Measurements from ENCODE around the gene TRMT6. TPM values are rescaled to one million over a fixed set of nuclear protein-coding genes. Genes with fewer than 3 reads are reported as not detected.

Gene TRMT6
- total RNA-seq, 1 donor from 2014 or later = 36.1 TPM

DNA sequence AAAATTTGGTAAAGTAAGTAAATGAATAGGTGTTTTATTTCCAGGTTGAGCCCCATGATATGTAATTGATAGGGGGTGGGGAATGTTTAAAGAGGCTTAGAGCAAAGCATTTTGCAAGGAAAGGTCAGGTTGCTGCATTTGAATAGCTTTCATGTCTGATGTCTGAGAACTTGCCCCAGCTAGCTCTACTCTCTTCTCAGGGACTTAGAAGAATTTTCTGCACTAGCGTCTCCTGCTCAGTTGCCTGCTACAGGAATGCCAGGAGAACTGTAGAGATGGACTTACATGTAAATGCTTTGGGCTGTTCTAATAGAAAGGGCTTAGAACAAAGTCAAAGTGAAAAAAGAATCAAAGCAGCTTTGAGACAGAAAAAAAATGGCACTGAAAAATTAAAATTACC is 35.5 kb downstream of the TRMT6 start:
- no peaks in the 10 kb centered on the region for H3K9me3 Mint-ChIP-seq
- H3K27me3 Mint-ChIP-seq (ENCODE audit: insufficient read depth) = peaks cover 40% of the 10 kb centered on the region
- intact Hi-C loops (cut with micrococcal nuclease) = no loop called here
- peaks cover 1% of the 10 kb centered on the region for H3K36me3 Mint-ChIP-seq (ENCODE audit: low read depth)
- no peak overlapping the region for H3K4me3 Mint-ChIP-seq
- no peak overlapping the region for H3K27ac Mint-ChIP-seq
- DNase-seq (ENCODE audit: low spot score) = no peak
- H3K4me1 Mint-ChIP-seq (ENCODE audit: low read depth) = peaks cover 19% of the 10 kb centered on the region

GRCh38 chr20:5913166-5913565 is 37.2 kb downstream of the TRMT6 start:
- Mint-ChIP-seq H3K4me3 (no peak overlapping the region), H3K36me3 (ENCODE audit: low read depth) (peaks cover 1% of the 10 kb centered on the region), H3K27me3 (ENCODE audit: insufficient read depth) (peaks cover 46% of the 10 kb centered on the region), H3K4me1 (ENCODE audit: low read depth) (peaks cover 7% of the 10 kb centered on the region), H3K9me3 (no peaks in the 10 kb centered on the region), H3K27ac (no peak overlapping the region)
- DNase-seq (ENCODE audit: low spot score) = no peak
- intact Hi-C loops (cut with micrococcal nuclease) = no loop called here

DNA sequence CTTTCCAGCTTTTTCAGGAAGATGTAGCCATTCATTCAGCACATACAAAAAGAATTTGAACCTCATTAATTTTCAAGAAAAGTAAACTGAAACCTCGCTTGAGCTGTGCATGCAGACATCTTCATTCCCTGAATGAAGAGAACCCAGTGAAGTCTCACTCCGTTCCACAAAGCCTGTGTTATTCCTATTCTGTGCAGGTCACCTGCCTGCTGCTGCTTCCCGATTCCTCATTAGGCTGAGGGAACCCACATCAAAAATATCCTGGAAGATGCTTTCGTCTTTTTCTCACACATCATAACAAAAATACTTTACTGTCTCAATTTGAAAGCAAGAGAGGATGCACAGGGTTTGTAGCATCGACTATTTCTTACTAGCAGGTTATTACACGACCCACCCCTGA is 40.1 kb downstream of the TRMT6 start:
- peaks cover 49% of the 10 kb centered on the region for H3K27me3 Mint-ChIP-seq (ENCODE audit: insufficient read depth)
- no peaks in the 10 kb centered on the region for H3K36me3 Mint-ChIP-seq (ENCODE audit: low read depth)
- H3K4me3 Mint-ChIP-seq = no peak overlapping the region
- intact Hi-C loops (cut with micrococcal nuclease) = no loop called here
- no peak for DNase-seq (ENCODE audit: low spot score)
- no peaks in the 10 kb centered on the region for H3K9me3 Mint-ChIP-seq
- peaks cover 7% of the 10 kb centered on the region for H3K4me1 Mint-ChIP-seq (ENCODE audit: low read depth)
- no peak overlapping the region for H3K27ac Mint-ChIP-seq

DNA sequence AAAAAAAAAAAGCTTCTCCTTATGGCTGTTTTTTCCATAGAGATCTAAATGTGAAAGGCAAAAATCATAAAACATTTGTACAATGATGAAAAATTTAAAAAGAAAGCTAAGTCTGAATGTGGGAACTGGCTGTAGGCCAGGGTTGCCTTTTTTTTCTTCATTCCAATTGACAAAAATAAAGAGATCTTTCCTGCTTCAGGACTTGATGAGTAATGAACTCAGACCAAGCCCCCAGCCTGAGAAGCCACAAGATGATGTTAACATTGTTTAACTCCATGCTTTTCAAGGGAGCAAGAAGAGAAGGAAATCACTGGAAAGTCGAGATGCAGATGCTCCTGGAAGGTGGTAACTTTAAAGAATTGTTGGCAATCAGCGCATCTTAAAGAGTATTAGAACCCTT is 41.4 kb downstream of the TRMT6 start:
- Mint-ChIP-seq H3K9me3 (no peaks in the 10 kb centered on the region), H3K27me3 (ENCODE audit: insufficient read depth) (peaks cover 44% of the 10 kb centered on the region)

DNA sequence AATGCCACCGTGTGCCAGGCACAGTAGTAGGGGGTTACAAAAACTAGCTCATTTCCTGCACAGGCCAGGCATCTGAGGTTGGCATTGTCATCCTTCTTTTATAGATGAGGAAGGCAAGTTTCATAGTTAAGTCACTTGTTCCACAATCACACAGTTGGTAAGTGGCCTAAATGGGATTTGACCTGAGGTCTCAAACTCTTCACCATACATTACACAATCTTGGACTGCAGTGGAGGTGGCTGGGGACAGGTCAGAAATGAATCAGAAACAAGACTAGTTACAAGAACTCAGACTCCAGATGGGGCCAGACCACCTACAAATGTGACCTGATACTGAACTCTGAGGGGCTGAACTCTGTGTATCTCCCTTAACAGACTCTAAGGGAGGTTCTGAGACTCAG is 49.4 kb downstream of the TRMT6 start:
- H3K36me3 Mint-ChIP-seq (ENCODE audit: low read depth) = no peaks in the 10 kb centered on the region
- no peak for DNase-seq (ENCODE audit: low spot score)
- H3K27ac Mint-ChIP-seq = no peak overlapping the region
- H3K27me3 Mint-ChIP-seq (ENCODE audit: insufficient read depth) = peaks cover 9% of the 10 kb centered on the region
- H3K9me3 Mint-ChIP-seq = no peaks in the 10 kb centered on the region
- H3K4me1 Mint-ChIP-seq (ENCODE audit: low read depth) = no peaks in the 10 kb centered on the region
- intact Hi-C loops (cut with micrococcal nuclease) = no loop called here
- no peak overlapping the region for H3K4me3 Mint-ChIP-seq

More for the DNA sequence above, 41.4 kb downstream of the TRMT6 start:
- Mint-ChIP-seq H3K27ac (no peak overlapping the region), H3K4me1 (ENCODE audit: low read depth) (peaks cover 7% of the 10 kb centered on the region), H3K4me3 (no peak overlapping the region), H3K36me3 (ENCODE audit: low read depth) (no peaks in the 10 kb centered on the region)
- intact Hi-C loops (cut with micrococcal nuclease) = no loop called here
- no peak for DNase-seq (ENCODE audit: low spot score)

DNA sequence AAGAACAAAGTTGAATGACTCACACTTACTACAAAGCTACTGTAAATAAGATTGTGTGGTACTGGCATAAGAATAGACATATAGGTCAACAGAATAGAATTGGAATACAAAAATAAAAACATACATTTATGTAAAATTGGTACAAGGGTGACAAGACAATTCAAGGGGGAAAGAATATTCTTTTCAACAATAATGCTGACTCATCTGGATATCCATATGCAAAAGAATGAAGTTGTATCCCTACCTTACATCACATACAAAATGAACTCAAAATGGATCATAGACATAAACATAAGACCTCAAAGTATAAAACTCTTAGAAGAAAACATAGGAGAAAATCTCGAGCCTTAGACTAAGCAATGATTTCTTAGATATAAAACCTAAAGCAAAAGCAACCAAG is 50.9 kb downstream of the TRMT6 start:
- no peak overlapping the region for H3K4me3 Mint-ChIP-seq

GRCh38 chr20:5895626-5896025 is 54.7 kb downstream of the TRMT6 start:
- Mint-ChIP-seq H3K4me3 (no peak overlapping the region), H3K27me3 (ENCODE audit: insufficient read depth) (peaks cover 8% of the 10 kb centered on the region), H3K27ac (no peak overlapping the region), H3K9me3 (no peaks in the 10 kb centered on the region), H3K4me1 (ENCODE audit: low read depth) (no peaks in the 10 kb centered on the region), H3K36me3 (ENCODE audit: low read depth) (no peaks in the 10 kb centered on the region)
- no peak for DNase-seq (ENCODE audit: low spot score)
- intact Hi-C loops (cut with micrococcal nuclease) = no loop called here

More for the DNA sequence above, 50.9 kb downstream of the TRMT6 start:
- Mint-ChIP-seq H3K9me3 (no peaks in the 10 kb centered on the region), H3K27me3 (ENCODE audit: insufficient read depth) (peaks cover 11% of the 10 kb centered on the region), H3K27ac (no peak overlapping the region), H3K36me3 (ENCODE audit: low read depth) (no peaks in the 10 kb centered on the region), H3K4me1 (ENCODE audit: low read depth) (no peaks in the 10 kb centered on the region)
- intact Hi-C loops (cut with micrococcal nuclease) = no loop called here
- DNase-seq (ENCODE audit: low spot score) = no peak

DNA sequence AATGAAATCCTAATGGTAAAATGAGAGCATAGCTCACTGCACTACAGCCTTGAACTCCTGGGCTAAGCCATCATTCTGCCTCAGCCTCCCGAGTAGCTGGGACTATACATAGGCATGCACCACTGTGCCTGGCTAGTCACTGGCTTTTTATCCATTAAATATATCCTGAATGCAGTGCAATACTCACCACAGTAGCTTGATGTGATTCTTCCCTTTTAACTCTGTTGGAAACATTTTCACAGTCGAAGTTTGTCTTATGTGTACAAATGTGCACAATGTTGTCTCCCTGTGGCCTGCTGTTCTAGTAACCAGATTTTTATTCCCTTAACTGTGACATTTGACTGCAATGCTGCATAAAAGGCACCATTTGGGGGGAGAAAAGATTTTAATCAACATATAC is 56.7 kb downstream of the TRMT6 start:
- intact Hi-C loops (cut with micrococcal nuclease) = no loop called here
- H3K9me3 Mint-ChIP-seq = no peaks in the 10 kb centered on the region
- H3K4me1 Mint-ChIP-seq (ENCODE audit: low read depth) = no peaks in the 10 kb centered on the region

GRCh38 chr20:5893052-5893451 is 57.3 kb downstream of the TRMT6 start:
- DNase-seq (ENCODE audit: low spot score) = no peak
- intact Hi-C loops (cut with micrococcal nuclease) = no loop called here

More for the DNA sequence above, 56.7 kb downstream of the TRMT6 start:
- DNase-seq (ENCODE audit: low spot score) = no peak
- no peak overlapping the region for H3K27ac Mint-ChIP-seq
- H3K36me3 Mint-ChIP-seq (ENCODE audit: low read depth) = no peaks in the 10 kb centered on the region
- peaks cover 7% of the 10 kb centered on the region for H3K27me3 Mint-ChIP-seq (ENCODE audit: insufficient read depth)
- H3K4me3 Mint-ChIP-seq = no peak overlapping the region

GRCh38 chr20:5890773-5891441 is 59.4 kb downstream of the TRMT6 start:
- DNase-seq (ENCODE audit: low spot score) = no peak
- H3K27me3 Mint-ChIP-seq (ENCODE audit: insufficient read depth) = peaks cover 2% of the 10 kb centered on the region
- intact Hi-C loops (cut with micrococcal nuclease) = no loop called here
- no peaks in the 10 kb centered on the region for H3K9me3 Mint-ChIP-seq
- no peak overlapping the region for H3K27ac Mint-ChIP-seq
- H3K4me1 Mint-ChIP-seq (ENCODE audit: low read depth) = no peaks in the 10 kb centered on the region
- H3K4me3 Mint-ChIP-seq = no peak overlapping the region
- H3K36me3 Mint-ChIP-seq (ENCODE audit: low read depth) = no peaks in the 10 kb centered on the region

More at GRCh38 chr20:5893052-5893451, 57.3 kb downstream of the TRMT6 start:
- Mint-ChIP-seq H3K27me3 (ENCODE audit: insufficient read depth) (peaks cover 7% of the 10 kb centered on the region), H3K36me3 (ENCODE audit: low read depth) (no peaks in the 10 kb centered on the region), H3K4me3 (no peak overlapping the region), H3K9me3 (no peaks in the 10 kb centered on the region), H3K4me1 (ENCODE audit: low read depth) (no peaks in the 10 kb centered on the region), H3K27ac (no peak overlapping the region)

DNA sequence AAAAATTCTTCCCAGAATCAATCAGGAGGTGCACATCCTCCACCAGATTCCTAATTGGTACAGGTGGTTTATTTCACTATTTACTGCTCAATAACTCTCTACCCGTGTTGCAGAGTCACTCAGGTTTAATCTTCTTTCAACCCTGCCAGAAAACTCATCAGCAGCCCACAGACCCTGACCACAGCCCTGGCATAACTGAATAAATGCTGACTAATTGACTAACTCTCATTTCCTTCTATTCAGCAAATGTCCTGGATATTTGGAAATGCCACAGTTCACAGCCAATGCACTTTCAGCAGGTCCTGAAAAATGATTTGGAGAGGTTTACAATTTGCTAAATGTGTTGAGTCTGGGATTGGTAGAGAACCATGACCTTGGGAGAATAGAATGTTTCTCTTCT is 62.3 kb downstream of the TRMT6 start:
- no peak overlapping the region for H3K4me3 Mint-ChIP-seq
- H3K36me3 Mint-ChIP-seq (ENCODE audit: low read depth) = no peaks in the 10 kb centered on the region
- peaks cover 2% of the 10 kb centered on the region for H3K27me3 Mint-ChIP-seq (ENCODE audit: insufficient read depth)
- no peaks in the 10 kb centered on the region for H3K4me1 Mint-ChIP-seq (ENCODE audit: low read depth)
- H3K27ac Mint-ChIP-seq = no peak overlapping the region
- intact Hi-C loops (cut with micrococcal nuclease) = no loop called here
- no peak for DNase-seq (ENCODE audit: low spot score)
- H3K9me3 Mint-ChIP-seq = no peaks in the 10 kb centered on the region

DNA sequence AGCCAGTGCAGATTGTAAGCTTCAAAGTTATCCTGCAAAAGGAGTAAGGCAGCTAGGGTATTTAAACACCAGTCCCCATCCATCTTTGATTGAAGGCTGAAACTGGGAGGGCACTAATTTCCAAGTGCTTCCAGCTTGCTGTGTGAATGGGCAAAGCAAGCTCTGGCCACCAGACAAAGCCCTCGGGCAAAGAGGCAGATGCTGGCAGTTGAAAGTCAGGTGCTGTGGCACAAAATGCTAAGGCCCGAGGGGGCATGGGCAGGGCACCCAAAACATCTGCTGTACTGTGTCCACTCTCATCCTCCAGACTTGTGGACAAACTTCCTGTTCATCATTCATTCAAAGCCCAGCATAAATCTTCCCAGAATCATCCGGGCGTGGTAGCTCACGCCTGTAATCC is 62.9 kb downstream of the TRMT6 start:
- H3K9me3 Mint-ChIP-seq = no peaks in the 10 kb centered on the region
- no peaks in the 10 kb centered on the region for H3K4me1 Mint-ChIP-seq (ENCODE audit: low read depth)
- peaks cover 2% of the 10 kb centered on the region for H3K27me3 Mint-ChIP-seq (ENCODE audit: insufficient read depth)
- H3K27ac Mint-ChIP-seq = no peak overlapping the region
- intact Hi-C loops (cut with micrococcal nuclease) = no loop called here
- H3K36me3 Mint-ChIP-seq (ENCODE audit: low read depth) = no peaks in the 10 kb centered on the region
- no peak overlapping the region for H3K4me3 Mint-ChIP-seq
- DNase-seq (ENCODE audit: low spot score) = no peak
